Measurements from ENCODE around the gene UQCRHL. TPM values are rescaled to one million over a fixed set of nuclear protein-coding genes. Genes with fewer than 3 reads are reported as not detected.

Gene UQCRHL
- total RNA-seq, 2 donors from 2014 or later = 0.81 to 0.99 TPM

- no peak overlapping the region for H3K4me3 ChIP-seq
- ATAC-seq (ENCODE audit: insufficient number of reproducible peaks, low FRiP score, low read depth) (no peak), DNase-seq (ENCODE audit: low spot score) (no peak)
- peaks cover 89% of the 10 kb centered on the region for H3K36me3 ChIP-seq
- no peak for TF ChIP-seq CTCF (IDR thresholded peaks at IDR 0.05)
- no peaks in the 10 kb centered on the region for H3K27me3 ChIP-seq (replicated peaks; ENCODE audit: insufficient read depth)
- H3K9me3 ChIP-seq = no peaks in the 10 kb centered on the region
- peak overlapping the region; percentile 32 to 38 for H3K27ac ChIP-seq
- H3K4me1 ChIP-seq (ENCODE audit: control insufficient read depth in 1 of 2, low read depth in 2 of 2) = peaks cover 0 to 49% of the 10 kb centered on the region in 2 donors
Measured at GRCh38 chr1:15770313-15770962, 37.0 kb downstream of the UQCRHL start.

GRCh38 chr1:15768388-15768787, 39.1 kb downstream of the UQCRHL start:
- peaks cover 14 to 64% of the 10 kb centered on the region in 2 donors for H3K4me1 ChIP-seq (ENCODE audit: control insufficient read depth in 1 of 2, low read depth in 2 of 2)
- DNase-seq (ENCODE audit: low spot score) = no peak
- no peaks in the 10 kb centered on the region for H3K27me3 ChIP-seq (replicated peaks; ENCODE audit: insufficient read depth)
- ATAC-seq (ENCODE audit: insufficient number of reproducible peaks, low FRiP score, low read depth) = no peak
- no peak overlapping the region for H3K4me3 ChIP-seq
- no peak for TF ChIP-seq CTCF (IDR thresholded peaks at IDR 0.05)
- peaks cover 84% of the 10 kb centered on the region for H3K36me3 ChIP-seq
- H3K27ac ChIP-seq = peak overlapping the region in 1 of 2 donors; percentile 58
- no peaks in the 10 kb centered on the region for H3K9me3 ChIP-seq

- Histone ChIP-seq H3K4me1 (ENCODE audit: control insufficient read depth in 1 of 2, low read depth in 2 of 2) (peaks cover 18 to 69% of the 10 kb centered on the region in 2 donors), H3K27ac (peak overlapping the region in 1 of 2 donors; percentile 58), H3K27me3 (replicated peaks; ENCODE audit: insufficient read depth) (no peaks in the 10 kb centered on the region), H3K36me3 (peaks cover 80% of the 10 kb centered on the region), H3K4me3 (no peak overlapping the region), H3K9me3 (no peaks in the 10 kb centered on the region)
- ATAC-seq (ENCODE audit: insufficient number of reproducible peaks, low FRiP score, low read depth) = no peak
- DNase-seq (ENCODE audit: low spot score) = no peak
- TF ChIP-seq CTCF (IDR thresholded peaks at IDR 0.05) = no peak
Measured at GRCh38 chr1:15767941-15768340, 39.5 kb downstream of the UQCRHL start.

- Histone ChIP-seq H3K9me3 (no peaks in the 10 kb centered on the region), H3K36me3 (peaks cover 58% of the 10 kb centered on the region), H3K4me1 (ENCODE audit: control insufficient read depth in 1 of 2, low read depth in 2 of 2) (peaks cover 27 to 82% of the 10 kb centered on the region in 2 donors), H3K4me3 (no peak overlapping the region), H3K27me3 (replicated peaks; ENCODE audit: insufficient read depth) (no peaks in the 10 kb centered on the region), H3K27ac (peak overlapping the region; percentile 66 to 98)
- DNase-seq (ENCODE audit: low spot score) = no peak
- ATAC-seq (ENCODE audit: insufficient number of reproducible peaks, low FRiP score, low read depth) = no peak
- TF ChIP-seq CTCF (IDR thresholded peaks at IDR 0.05) = no peak
Measured at GRCh38 chr1:15765495-15766194, 41.8 kb downstream of the UQCRHL start.

- no peak for TF ChIP-seq CTCF (IDR thresholded peaks at IDR 0.05)
- peak overlapping the region; percentile 88 for H3K4me3 ChIP-seq
- H3K27ac ChIP-seq = peak overlapping the region; percentile 66 to 98
- ATAC-seq (ENCODE audit: insufficient number of reproducible peaks, low FRiP score, low read depth) (no peak), DNase-seq (ENCODE audit: low spot score) (no peak)
- H3K27me3 ChIP-seq (replicated peaks; ENCODE audit: insufficient read depth) = no peaks in the 10 kb centered on the region
- H3K4me1 ChIP-seq (ENCODE audit: control insufficient read depth in 1 of 2, low read depth in 2 of 2) = peaks cover 27 to 77% of the 10 kb centered on the region in 2 donors
- peaks cover 50% of the 10 kb centered on the region for H3K36me3 ChIP-seq
- H3K9me3 ChIP-seq = no peaks in the 10 kb centered on the region
Measured at GRCh38 chr1:15764890-15765289, 42.6 kb downstream of the UQCRHL start.

Measured in thoracic aorta (tissue), 2 donors.